K562 treated with DMSO at 1 percent for 4 hours (cell line): Measurements from ENCODE around the gene LRRN2. TPM values are rescaled to one million over a fixed set of nuclear protein-coding genes. Genes with fewer than 3 reads are reported as not detected.

Experiments used
- total RNA-seq: library from RNA; unstranded; fragments of 300-600 nt; gene quantifications from 2 replicates; pipeline ENCODE4 v1.2.3, GENCODE V29; 2022; ENCODE audit not compliant: insufficient read depth

The LRRN2 gene
- total RNA-seq = 0.24 TPM in 1 of 2 replicates, not detected in the other

GRCh38 chr1:204685236-204686006, at the start of gene LRRN2:
Gene LRRN2, minus strand, starts transcription at chr1:204685738. Its CDS starts 65,746 bp downstream, at chr1:204619992.

Other genes with a start within 250 kb of the LRRN2 start
- 1.1 and 1.6 TPM in 2 replicates for gene PIK3C2B, start 190.9 kb downstream of the LRRN2 start, total RNA-seq
- 2.9 and 7.8 TPM in 2 replicates for gene MDM4, start 169.3 kb downstream of the LRRN2 start, total RNA-seq
- 0.40 and 0.50 TPM in 2 replicates for gene NFASC, start 185.1 kb upstream of the LRRN2 start, total RNA-seq